H9 (cell line): Measurements from ENCODE around the gene NFATC1. TPM values are rescaled to one million over a fixed set of nuclear protein-coding genes. Genes with fewer than 3 reads are reported as not detected.

Experiments used
- DNase-seq: peaks from one replicate; pipeline ENCODE4 v3.0.0-alpha.2; 2017
- H2AFZ ChIP-seq: one replicate; pipeline ENCODE4 v1.6.1; 2013; ENCODE audit warnings: mild to moderate bottlenecking, low read length, control low read depth, moderate library complexity
- H2AK5ac ChIP-seq: 2 replicates; pipeline ENCODE4 v1.6.1; 2013; ENCODE audit warnings: low read length, control low read depth, mixed read lengths; ENCODE audit not compliant: insufficient read length
- H2BK120ac ChIP-seq: one replicate; pipeline ENCODE4 v1.6.1; 2013; ENCODE audit warnings: low read depth, mild to moderate bottlenecking, low read length, control low read depth, inconsistent platforms; ENCODE audit not compliant: poor library complexity, severe bottlenecking
- H2BK12ac ChIP-seq: 2 replicates; pipeline ENCODE4 v1.6.1; 2013; ENCODE audit warnings: low read length, control low read depth, mixed read lengths, low read depth; ENCODE audit not compliant: insufficient read length
- H2BK15ac ChIP-seq: 2 replicates; pipeline ENCODE4 v1.6.1; 2013; ENCODE audit warnings: low read depth, low read length, control low read depth
- H2BK20ac ChIP-seq: one replicate; pipeline ENCODE4 v1.6.1; 2013; ENCODE audit warnings: low read depth, mild to moderate bottlenecking, low read length, control low read depth, inconsistent platforms; ENCODE audit not compliant: poor library complexity, severe bottlenecking
- H2BK5ac ChIP-seq: 2 replicates; pipeline ENCODE4 v1.6.1; 2013; ENCODE audit warnings: low read length, control low read depth, mixed read lengths; ENCODE audit not compliant: insufficient read length
- H3K14ac ChIP-seq: 2 replicates; pipeline ENCODE4 v1.6.1; 2013; ENCODE audit warnings: low read length, control low read depth; ENCODE audit not compliant: insufficient read depth
- H3K18ac ChIP-seq: 2 replicates; pipeline ENCODE4 v1.6.1; 2013; ENCODE audit warnings: low read depth, mild to moderate bottlenecking, mixed read lengths, low read length, control low read depth; ENCODE audit not compliant: insufficient read length
- H3K23ac ChIP-seq: 2 replicates; pipeline ENCODE4 v1.6.1; 2013; ENCODE audit warnings: low read length, control low read depth, mixed read lengths, low read depth; ENCODE audit not compliant: insufficient read length
- H3K23me2 ChIP-seq: 2 replicates; pipeline ENCODE4 v1.6.1; 2013; ENCODE audit warnings: low read depth, mild to moderate bottlenecking, mixed read lengths, low read length, control low read depth; ENCODE audit not compliant: insufficient read length, poor library complexity, severe bottlenecking
- H3K27ac ChIP-seq: 2 replicates; pipeline ENCODE4 v1.5.1; 2013; ENCODE audit warnings: low read length, control low read depth, mixed read lengths, low read depth; ENCODE audit not compliant: insufficient read length
- H3K27me3 ChIP-seq: 2 replicates; pipeline ENCODE4 v1.6.1; 2013; ENCODE audit warnings: low read length, control low read depth, inconsistent platforms; ENCODE audit not compliant: insufficient read depth
- H3K4ac ChIP-seq: 2 replicates; pipeline ENCODE4 v1.6.1; 2013; ENCODE audit warnings: low read depth, mild to moderate bottlenecking, control low read depth, inconsistent platforms, low read length, moderate library complexity
- H3K4me1 ChIP-seq: 2 replicates; pipeline ENCODE4 v1.6.1; 2013; ENCODE audit warnings: low read length, control low read depth, inconsistent platforms; ENCODE audit not compliant: insufficient read depth
- H3K4me2 ChIP-seq: 2 replicates; pipeline ENCODE4 v1.6.1; 2013; ENCODE audit warnings: low read length, control low read depth, mixed read lengths; ENCODE audit not compliant: insufficient read length, insufficient read depth
- H3K56ac ChIP-seq: 2 replicates; pipeline ENCODE4 v1.6.1; 2013; ENCODE audit warnings: low read depth, mild to moderate bottlenecking, mixed read lengths, low read length, control low read depth; ENCODE audit not compliant: insufficient read length
- H3K79me1 ChIP-seq: 2 replicates; pipeline ENCODE4 v1.6.1; 2013; ENCODE audit warnings: low read depth, mild to moderate bottlenecking, moderate library complexity, low read length, control low read depth, inconsistent platforms; ENCODE audit not compliant: insufficient read depth, poor library complexity, severe bottlenecking
- H3K79me2 ChIP-seq: 2 replicates; pipeline ENCODE4 v1.6.1; 2013; ENCODE audit warnings: low read length, control low read depth, inconsistent platforms; ENCODE audit not compliant: insufficient read depth
- H3K9ac ChIP-seq: 2 replicates; pipeline ENCODE4 v1.6.1; 2013; ENCODE audit warnings: low read length, control low read depth, mixed read lengths; ENCODE audit not compliant: insufficient read length; ENCODE audit errors: extremely low read depth
- H3K9me3 ChIP-seq: one replicate; pipeline ENCODE4 v1.6.1; 2013; ENCODE audit warnings: low read depth, low read length, inconsistent platforms; ENCODE audit not compliant: control insufficient read depth
- H3T11ph ChIP-seq: one replicate; pipeline ENCODE4 v1.6.1; 2013; ENCODE audit warnings: mild to moderate bottlenecking, low read length, control low read depth, inconsistent platforms
- H4K20me1 ChIP-seq: one replicate; pipeline ENCODE4 v1.6.1; 2013; ENCODE audit not compliant: control insufficient read depth, insufficient read length, insufficient read depth
- H4K5ac ChIP-seq: 2 replicates; pipeline ENCODE4 v1.6.1; 2013; ENCODE audit warnings: low read depth, mild to moderate bottlenecking, mixed read lengths, low read length, control low read depth; ENCODE audit not compliant: insufficient read length
- H4K8ac ChIP-seq: replicated peaks from 2 replicates; pipeline ENCODE4 v1.6.1; 2013; ENCODE audit warnings: low read length, control low read depth, mixed read lengths, low read depth; ENCODE audit not compliant: insufficient read length
- H4K91ac ChIP-seq: 2 replicates; pipeline ENCODE4 v1.6.1; 2013; ENCODE audit warnings: low read depth, mild to moderate bottlenecking, moderate library complexity, mixed read lengths, low read length, control low read depth; ENCODE audit not compliant: insufficient read length
- H3K27ac Mint-ChIP-seq, 3 experiments: 2 replicates in 2 of 3; 3 replicates in 1 of 3; pipeline ENCODE4 v1.8.0; 2020 to 2021; ENCODE audit warnings: mixed read lengths in 3 of 3, mild to moderate bottlenecking in 1 of 3, moderate library complexity in 1 of 3
- H3K27me3 Mint-ChIP-seq: 2 replicates; pipeline ENCODE4 v1.8.0; 2021; ENCODE audit warnings: low read depth, mild to moderate bottlenecking, moderate library complexity, mixed read lengths
- H3K36me3 Mint-ChIP-seq, 3 experiments: 2 replicates in 2 of 3; 3 replicates in 1 of 3; pipeline ENCODE4 v1.8.0; 2020 to 2021; ENCODE audit warnings: low read depth in 3 of 3, mixed read lengths in 3 of 3; ENCODE audit not compliant: insufficient read depth in 1 of 3
- H3K4me1 Mint-ChIP-seq, 2 experiments: 2 replicates each; pipeline ENCODE4 v1.8.0; 2020; ENCODE audit warnings: mixed read lengths in 2 of 2
- H3K4me3 Mint-ChIP-seq, 2 experiments: 2 replicates in 1 of 2; 3 replicates in 1 of 2; pipeline ENCODE4 v1.8.0; 2020 to 2021; ENCODE audit warnings: mild to moderate bottlenecking in 2 of 2, mixed read lengths in 2 of 2, moderate library complexity in 1 of 2
- H3K9me3 Mint-ChIP-seq, 2 experiments: 2 replicates in 1 of 2; 3 replicates in 1 of 2; pipeline ENCODE4 v1.8.0; 2020; ENCODE audit warnings: mild to moderate bottlenecking in 2 of 2, mixed read lengths in 2 of 2, moderate library complexity in 1 of 2
- WGBS: extraction: QIAGEN DNeasy Blood & Tissue Kit; methylation state at CpG from one replicate; pipeline ENCODE4 v1.1.7; 2013; ENCODE audit warnings: missing lambda C conversion rate, low lambda C conversion rate, mixed read lengths; ENCODE audit not compliant: insufficient read length; ENCODE audit errors: extremely low coverage; 5-methylcytosine and 5-hydroxymethylcytosine counted together
- total RNA-seq: library from RNA; stranded (reverse); gene quantifications from 2 replicates; pipeline ENCODE4 v1.2.1, GENCODE V29; 2021
- TF ChIP-seq, protein P1 (sequence below): fragments of 200-600 bp; sonication (generic); conservative IDR thresholded peaks from 3 replicates; pipeline ENCODE4 v1.8.0; 2021; ENCODE audit warnings: antibody characterized with exemption, mild to moderate bottlenecking

Gene NFATC1
- total RNA-seq, 1 experiment from 2014 or later, result 5.5 TPM

DNA sequence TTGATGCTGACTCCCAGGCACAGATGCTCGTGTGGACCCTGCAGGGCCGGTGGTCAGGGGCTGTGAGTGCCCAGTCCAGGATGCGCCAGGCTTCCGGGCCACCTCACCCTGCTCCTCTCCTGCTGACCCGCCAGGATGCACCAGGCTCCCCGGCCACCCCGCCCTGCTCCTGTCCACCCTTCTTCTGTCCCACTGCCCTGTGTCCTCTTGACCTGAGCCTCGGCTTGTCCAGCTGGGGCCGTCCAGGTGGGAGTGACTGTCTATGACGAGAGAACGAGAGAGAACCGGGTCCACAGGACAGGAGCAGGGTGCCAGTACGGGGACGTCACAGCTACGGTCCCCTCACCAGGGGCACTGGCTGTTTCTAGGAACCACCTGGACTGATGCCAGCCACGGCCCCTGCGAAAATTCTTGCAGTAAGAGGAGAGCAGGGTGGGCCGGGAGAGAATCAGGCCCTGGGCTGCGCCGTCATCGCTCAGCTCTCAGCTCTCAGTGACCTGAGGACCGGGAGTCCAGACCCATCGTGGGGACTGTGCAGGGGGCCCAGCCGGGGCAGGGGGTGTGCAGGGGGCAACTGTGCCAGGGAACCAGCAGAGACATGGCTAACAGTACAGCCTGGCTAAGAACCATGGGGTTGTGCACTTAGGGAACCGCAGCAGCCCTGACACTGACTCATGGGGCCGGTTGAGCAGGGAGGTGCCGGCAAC, 12.9 kb upstream of the NFATC1 start:
- DNase-seq, result peak; percentile 22
- Histone ChIP-seq H3T11ph (no peak overlapping the region), H3K27me3 (no peaks in the 10 kb centered on the region), H2BK12ac (no peak overlapping the region), H3K4ac (no peak overlapping the region), H3K14ac (no peak overlapping the region), H3K56ac (no peak overlapping the region), H4K20me1 (no peaks in the 10 kb centered on the region), H4K5ac (no peak overlapping the region), H3K9ac (no peak overlapping the region), H2BK15ac (no peak overlapping the region), H2BK120ac (no peak overlapping the region), H2AK5ac (no peak overlapping the region), H3K79me1 (no peaks in the 10 kb centered on the region), H2AFZ (no peak overlapping the region), H3K27ac (no peak overlapping the region), H3K18ac (no peak overlapping the region), H2BK5ac (no peak overlapping the region), H4K8ac (no peak overlapping the region), H3K4me1 (no peaks in the 10 kb centered on the region), H2BK20ac (no peak overlapping the region), H3K79me2 (no peaks in the 10 kb centered on the region), H3K23ac (no peak overlapping the region), H3K23me2 (no peaks in the 10 kb centered on the region), H4K91ac (no peak overlapping the region), H3K4me2 (no peak overlapping the region), H3K9me3 (no peaks in the 10 kb centered on the region)
- WGBS, result no CpG with 5 or more reads among the region's 27 CpGs
- Mint-ChIP-seq H3K36me3 (peaks cover 0 to 2% (median 0%) of the 10 kb centered on the region in 3 experiments; a peak in 2 of 7 replicates), H3K27me3 (peaks cover 15% of the 10 kb centered on the region), H3K4me1 (peaks cover 6 to 13% of the 10 kb centered on the region in 2 experiments), H3K9me3 (no peaks in the 10 kb centered on the region), H3K4me3 (no peak overlapping the region), H3K27ac (no peak overlapping the region)
- TF ChIP-seq, protein P1, sequence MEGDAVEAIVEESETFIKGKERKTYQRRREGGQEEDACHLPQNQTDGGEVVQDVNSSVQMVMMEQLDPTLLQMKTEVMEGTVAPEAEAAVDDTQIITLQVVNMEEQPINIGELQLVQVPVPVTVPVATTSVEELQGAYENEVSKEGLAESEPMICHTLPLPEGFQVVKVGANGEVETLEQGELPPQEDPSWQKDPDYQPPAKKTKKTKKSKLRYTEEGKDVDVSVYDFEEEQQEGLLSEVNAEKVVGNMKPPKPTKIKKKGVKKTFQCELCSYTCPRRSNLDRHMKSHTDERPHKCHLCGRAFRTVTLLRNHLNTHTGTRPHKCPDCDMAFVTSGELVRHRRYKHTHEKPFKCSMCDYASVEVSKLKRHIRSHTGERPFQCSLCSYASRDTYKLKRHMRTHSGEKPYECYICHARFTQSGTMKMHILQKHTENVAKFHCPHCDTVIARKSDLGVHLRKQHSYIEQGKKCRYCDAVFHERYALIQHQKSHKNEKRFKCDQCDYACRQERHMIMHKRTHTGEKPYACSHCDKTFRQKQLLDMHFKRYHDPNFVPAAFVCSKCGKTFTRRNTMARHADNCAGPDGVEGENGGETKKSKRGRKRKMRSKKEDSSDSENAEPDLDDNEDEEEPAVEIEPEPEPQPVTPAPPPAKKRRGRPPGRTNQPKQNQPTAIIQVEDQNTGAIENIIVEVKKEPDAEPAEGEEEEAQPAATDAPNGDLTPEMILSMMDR, result no peak
